Measurements from ENCODE around the gene CNKSR3.

CNKSR3 gene

DNA sequence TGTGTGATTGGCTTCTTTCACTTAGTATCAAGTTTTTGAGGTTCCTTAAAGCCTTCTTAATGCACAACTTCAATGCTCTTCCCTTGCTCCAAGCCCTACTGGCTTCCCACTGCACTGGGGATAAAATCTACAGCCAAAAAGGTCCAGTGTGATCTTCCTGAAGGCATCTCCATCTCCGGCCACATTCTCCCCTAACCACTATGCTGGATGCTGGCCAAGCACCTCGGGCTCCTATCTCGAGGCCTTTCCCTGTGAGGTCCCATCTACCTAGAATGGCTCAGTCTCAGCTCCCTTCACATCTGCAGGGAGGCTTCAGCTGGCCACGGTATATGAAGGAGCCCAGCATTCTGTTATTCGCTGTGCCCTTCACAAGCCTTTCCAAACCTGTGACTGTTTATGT, 48.1 kb downstream of the CNKSR3 start:
- DNase-seq (ENCODE audit: low read depth), result no peak
- H3K4me3 ChIP-seq (ENCODE audit: low read depth, low read length), result no peak overlapping the region

- H3K4me3 ChIP-seq (ENCODE audit: low read depth, low read length), result no peak overlapping the region
- no peak for DNase-seq (ENCODE audit: low read depth)
Observed at GRCh38 chr6:154461348-154461747, 49.1 kb downstream of the CNKSR3 start.

DNA sequence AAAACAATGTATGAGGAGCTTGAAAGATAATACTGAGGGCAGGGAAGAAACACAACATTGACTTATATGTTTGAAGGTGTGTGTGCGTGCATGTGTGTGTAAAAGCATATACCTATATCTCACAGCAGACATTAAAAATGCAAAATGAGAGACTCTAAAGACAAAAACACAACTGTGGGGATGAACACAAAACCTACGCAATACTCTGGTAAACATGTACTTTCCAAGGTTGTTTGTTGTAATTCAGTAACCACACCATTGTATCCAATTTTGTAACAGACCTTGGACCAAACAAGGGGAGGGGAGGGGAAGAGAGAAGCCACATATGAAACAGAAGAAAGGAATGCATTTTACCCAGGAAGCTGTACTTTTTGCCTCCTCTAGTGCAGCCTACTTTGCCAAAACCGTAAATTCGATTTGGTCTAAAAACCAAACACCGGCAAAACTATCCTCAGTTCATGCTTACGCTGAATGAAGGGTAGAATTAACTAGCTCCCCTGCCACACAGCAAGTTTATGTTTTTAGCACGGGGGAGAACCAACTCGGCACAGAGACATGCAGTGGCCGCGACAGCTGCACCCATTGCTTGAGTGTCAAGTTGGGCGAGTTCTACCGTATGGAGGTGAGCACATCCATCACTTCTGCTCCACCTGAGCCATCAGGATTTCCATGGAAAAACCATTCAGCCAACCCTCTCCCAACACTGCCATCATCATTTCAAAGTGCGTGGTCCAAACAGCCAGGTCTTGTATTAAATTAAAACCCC, 50.0 kb downstream of the CNKSR3 start:
- H3K4me3 ChIP-seq (ENCODE audit: low read depth, low read length), result no peak overlapping the region
- DNase-seq (ENCODE audit: low read depth), result no peak

DNA sequence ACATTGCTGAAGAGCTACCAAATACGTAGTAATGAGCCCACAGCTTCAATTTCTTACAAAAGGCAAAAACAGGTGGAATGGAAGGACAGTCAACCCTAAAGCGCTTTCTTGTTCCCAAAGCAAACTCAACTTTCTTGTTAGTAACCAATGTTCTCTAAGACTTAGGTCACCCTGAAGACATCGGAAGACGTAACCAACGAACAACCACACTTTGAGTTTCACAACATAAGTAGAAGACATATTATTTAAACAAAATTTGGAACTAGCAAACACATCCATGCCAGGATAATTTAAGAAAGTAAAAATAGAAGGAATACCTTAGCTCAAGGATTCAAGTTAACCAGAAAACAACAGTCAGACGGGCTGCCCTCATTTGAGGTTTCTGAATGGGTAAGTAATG, 51.0 kb downstream of the CNKSR3 start:
- no peak for DNase-seq (ENCODE audit: low read depth)
- no peak overlapping the region for H3K4me3 ChIP-seq (ENCODE audit: low read depth, low read length)

DNA sequence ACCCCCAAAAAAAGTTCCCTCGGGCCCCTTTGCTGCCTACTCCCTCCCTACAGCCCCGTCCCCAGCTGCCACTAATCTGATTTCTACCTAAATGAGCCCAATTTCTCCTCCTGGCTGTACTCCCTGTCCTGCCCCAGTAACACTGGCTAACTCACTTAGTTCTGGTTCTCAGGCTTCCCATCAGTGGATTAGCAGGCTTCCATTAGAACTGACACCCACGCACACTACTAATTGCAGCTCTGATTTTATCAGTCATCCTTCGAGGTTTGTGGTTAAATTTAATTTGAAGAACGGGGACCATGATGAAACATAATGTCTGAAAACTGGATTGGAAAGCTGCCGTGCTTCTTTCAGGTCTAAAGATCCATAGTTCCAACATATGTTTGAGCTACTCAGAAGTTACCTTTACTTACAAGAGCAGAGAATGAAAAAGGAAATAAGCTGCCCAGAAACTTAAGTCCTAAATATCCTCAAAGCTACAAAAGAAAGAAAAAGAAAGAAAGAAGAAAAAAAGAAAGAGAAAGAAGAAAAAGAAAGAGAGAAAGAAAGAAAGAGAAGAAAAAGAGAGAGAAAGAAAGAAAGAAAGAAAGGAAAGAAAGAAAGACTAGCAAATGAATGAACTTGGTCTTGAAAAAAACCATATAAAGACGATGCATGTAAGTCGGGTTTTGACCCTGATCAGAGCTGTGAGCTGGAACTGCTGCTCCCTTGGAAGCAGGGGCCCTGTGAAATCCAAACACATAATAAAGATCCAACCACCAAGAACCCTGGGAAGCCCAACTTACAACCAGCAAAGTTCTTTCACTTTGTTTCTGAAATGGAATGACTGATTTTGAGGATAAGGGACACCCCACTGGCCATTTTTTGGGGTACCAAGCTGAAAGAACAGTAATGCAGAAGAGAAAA, 51.7 kb downstream of the CNKSR3 start:
- no peak for DNase-seq (ENCODE audit: low read depth)
- H3K4me3 ChIP-seq (ENCODE audit: low read depth, low read length), result no peak overlapping the region

DNA sequence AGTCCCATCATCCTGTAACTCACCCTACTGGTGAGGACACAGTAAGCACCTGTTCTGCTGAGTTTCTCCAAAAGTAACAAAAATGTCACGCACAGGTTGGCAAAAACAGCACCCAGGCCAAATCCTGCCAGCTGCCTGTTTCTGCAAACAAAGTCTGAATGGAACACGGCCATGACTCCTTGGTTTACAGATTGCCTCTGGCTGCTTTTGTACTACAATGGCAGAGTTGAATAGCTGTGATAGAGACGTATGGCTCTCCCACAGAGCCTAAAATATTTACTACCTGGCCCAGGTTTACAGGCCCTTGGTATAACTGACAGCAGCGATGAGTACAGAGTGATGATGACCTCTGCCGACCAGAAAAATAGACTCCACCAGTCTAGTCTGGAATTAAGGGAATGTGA, 52.6 kb downstream of the CNKSR3 start:
- no peak overlapping the region for H3K4me3 ChIP-seq (ENCODE audit: low read depth, low read length)
- no peak for DNase-seq (ENCODE audit: low read depth)

- H3K4me3 ChIP-seq (ENCODE audit: low read depth, low read length), result no peak overlapping the region
- DNase-seq (ENCODE audit: low read depth), result no peak
Observed at GRCh38 chr6:154457046-154457713, 53.3 kb downstream of the CNKSR3 start.

GRCh38 chr6:154453329-154453728, 57.2 kb downstream of the CNKSR3 start:
- no peak overlapping the region for H3K4me3 ChIP-seq (ENCODE audit: low read depth, low read length)
- no peak for DNase-seq (ENCODE audit: low read depth)

DNA sequence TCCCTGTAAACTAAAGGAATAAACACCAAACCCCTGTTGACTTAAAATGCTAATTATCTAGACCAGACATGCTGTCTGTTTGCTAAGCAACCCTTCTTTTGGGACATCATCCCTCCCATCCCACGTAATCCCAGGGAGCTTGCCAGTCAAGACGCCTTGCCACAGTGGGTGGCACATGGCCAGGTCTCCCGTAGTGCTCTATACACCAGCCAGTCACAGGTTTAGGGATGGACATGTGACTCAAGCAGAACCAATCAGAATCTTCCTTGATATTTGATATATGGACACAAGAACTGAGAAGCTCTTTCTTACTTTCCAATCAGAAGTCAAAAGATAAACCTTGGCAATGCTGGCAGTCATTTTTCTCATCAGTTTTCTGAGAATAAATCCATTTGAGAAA, 60.0 kb downstream of the CNKSR3 start:
- no peak overlapping the region for H3K4me3 ChIP-seq (ENCODE audit: low read depth, low read length)
- DNase-seq (ENCODE audit: low read depth), result no peak

- no peak overlapping the region for H3K4me3 ChIP-seq (ENCODE audit: low read depth, low read length)
- peak; percentile 57 for DNase-seq (ENCODE audit: low read depth)
Observed at GRCh38 chr6:154448448-154449096, 61.9 kb downstream of the CNKSR3 start.

- H3K4me3 ChIP-seq (ENCODE audit: low read depth, low read length), result no peak overlapping the region
Observed at GRCh38 chr6:154447954-154448353, 62.5 kb downstream of the CNKSR3 start.

DNA sequence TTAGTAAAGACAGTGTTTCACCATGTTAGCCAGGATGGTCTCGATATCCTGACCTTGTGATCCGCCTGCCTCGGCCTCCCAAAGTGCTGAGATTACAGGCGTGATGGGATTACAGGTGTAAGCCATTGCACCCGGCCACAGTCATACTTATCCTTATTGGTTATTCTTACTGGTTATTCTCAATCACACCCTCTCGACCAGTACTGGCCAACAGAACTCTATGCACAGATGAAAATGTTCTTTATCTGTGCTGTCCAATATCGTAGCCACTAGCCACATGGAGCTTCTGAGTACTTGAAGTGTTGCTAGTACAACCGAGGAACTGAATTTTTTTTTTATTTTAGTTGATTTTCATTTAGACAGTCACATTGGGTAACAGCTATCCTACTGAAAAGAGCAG, 63.5 kb downstream of the CNKSR3 start:
- no peak overlapping the region for H3K4me3 ChIP-seq (ENCODE audit: low read depth, low read length)
- no peak for DNase-seq (ENCODE audit: low read depth)

More at GRCh38 chr6:154447954-154448353, 62.5 kb downstream of the CNKSR3 start:
- DNase-seq (ENCODE audit: low read depth), result no peak

DNA sequence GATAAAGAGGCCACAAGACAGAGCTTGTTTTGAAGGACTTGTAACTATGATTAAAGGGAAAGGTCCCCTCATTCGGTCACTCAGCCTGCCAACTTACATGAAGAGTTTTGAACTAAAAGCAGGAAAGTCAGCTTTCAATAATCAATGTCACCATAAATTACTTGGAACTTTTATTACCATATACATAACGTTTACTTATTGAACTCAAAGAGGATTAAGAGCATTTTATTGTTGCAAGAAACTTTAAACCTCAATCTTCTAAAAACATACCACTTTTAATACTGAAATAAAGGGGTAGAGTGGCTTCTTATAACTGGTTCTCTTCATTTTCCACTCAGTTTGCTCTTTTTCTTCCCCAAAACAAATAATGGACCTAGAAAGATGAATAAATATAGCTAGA, 65.1 kb downstream of the CNKSR3 start:
- DNase-seq (ENCODE audit: low read depth), result no peak
- H3K4me3 ChIP-seq (ENCODE audit: low read depth, low read length), result no peak overlapping the region

GRCh38 chr6:154441995-154442310, 68.5 kb downstream of the CNKSR3 start:
- no peak for DNase-seq (ENCODE audit: low read depth)
- H3K4me3 ChIP-seq (ENCODE audit: low read depth, low read length), result no peak overlapping the region

GRCh38 chr6:154440422-154441043, 70.0 kb downstream of the CNKSR3 start:
- no peak for DNase-seq (ENCODE audit: low read depth)
- H3K4me3 ChIP-seq (ENCODE audit: low read depth, low read length), result no peak overlapping the region

- no peak overlapping the region for H3K4me3 ChIP-seq (ENCODE audit: low read depth, low read length)
- DNase-seq (ENCODE audit: low read depth), result no peak
Observed at GRCh38 chr6:154440022-154440421, 70.5 kb downstream of the CNKSR3 start.

- no peak overlapping the region for H3K4me3 ChIP-seq (ENCODE audit: low read depth, low read length)
- no peak for DNase-seq (ENCODE audit: low read depth)
Observed at GRCh38 chr6:154438882-154439415, 71.5 kb downstream of the CNKSR3 start.

GRCh38 chr6:154435400-154435945, 75.0 kb downstream of the CNKSR3 start:
- DNase-seq (ENCODE audit: low read depth), result no peak
- H3K4me3 ChIP-seq (ENCODE audit: low read depth, low read length), result no peak overlapping the region

GRCh38 chr6:154434662-154435061, 75.8 kb downstream of the CNKSR3 start:
- no peak for DNase-seq (ENCODE audit: low read depth)
- H3K4me3 ChIP-seq (ENCODE audit: low read depth, low read length), result no peak overlapping the region

All from skeletal muscle cell (primary cell).